Measurements from ENCODE around the gene ARL11. TPM values are rescaled to one million over a fixed set of nuclear protein-coding genes. Genes with fewer than 3 reads are reported as not detected.
"Not testable (repeated sequence)": the region's sequence is repeated elsewhere in the genome, so short reads cannot be mapped to it uniquely, and the experiment has no call there.

The ARL11 gene
- total RNA-seq, 2 donors from 2014 or later = 0.24 to 0.49 TPM

DNA sequence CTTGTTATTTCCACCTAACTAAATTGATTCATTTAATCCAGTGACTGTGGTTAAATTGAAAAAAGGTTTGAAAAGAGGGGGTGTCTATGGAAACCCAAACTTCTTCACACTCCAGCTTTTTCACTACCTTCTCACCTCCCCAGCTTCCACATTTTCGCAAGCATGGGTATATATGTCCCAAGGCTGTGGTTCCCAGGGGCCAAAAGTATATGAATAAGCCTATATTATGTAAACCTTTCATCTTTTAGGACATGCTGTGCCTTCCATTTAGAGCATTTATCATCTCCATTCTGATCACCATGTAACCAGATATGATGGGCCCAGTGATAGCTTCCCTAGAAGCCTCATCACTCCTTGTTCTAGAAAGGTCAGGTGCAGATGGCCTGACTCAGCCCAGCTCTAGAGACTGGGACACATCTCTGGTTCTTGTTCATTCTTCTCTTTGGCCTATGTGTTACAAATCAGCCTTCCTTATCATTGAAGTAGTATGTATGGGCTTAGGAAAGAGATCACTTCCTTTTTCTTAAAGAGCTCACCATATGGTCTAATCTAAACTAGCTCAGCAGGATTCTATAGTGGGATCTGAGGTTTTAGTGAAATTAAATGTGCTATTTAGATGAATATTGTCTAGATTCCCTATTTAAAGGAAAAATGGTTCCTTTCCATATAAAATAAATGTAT lies 19.5 kb upstream of the ARL11 start:
- H3K9me3 ChIP-seq (ENCODE audit: control insufficient read depth, low read length) = no peaks in the 10 kb centered on the region
- no peak for DNase-seq
- H3K27ac Mint-ChIP-seq = no peak overlapping the region
- no peaks in the 10 kb centered on the region for H3K4me1 ChIP-seq (ENCODE audit: control insufficient read depth, insufficient read depth, low read length)
- 100% methylated on average over 1 of the region's 1 CpG; no CpG with 5 or more reads in 1 of the 2 experiments for WGBS, 2 experiments (ENCODE audit: insufficient coverage in 1 of 2, insufficient read length in 1 of 2)
- TF ChIP-seq, protein P1, sequence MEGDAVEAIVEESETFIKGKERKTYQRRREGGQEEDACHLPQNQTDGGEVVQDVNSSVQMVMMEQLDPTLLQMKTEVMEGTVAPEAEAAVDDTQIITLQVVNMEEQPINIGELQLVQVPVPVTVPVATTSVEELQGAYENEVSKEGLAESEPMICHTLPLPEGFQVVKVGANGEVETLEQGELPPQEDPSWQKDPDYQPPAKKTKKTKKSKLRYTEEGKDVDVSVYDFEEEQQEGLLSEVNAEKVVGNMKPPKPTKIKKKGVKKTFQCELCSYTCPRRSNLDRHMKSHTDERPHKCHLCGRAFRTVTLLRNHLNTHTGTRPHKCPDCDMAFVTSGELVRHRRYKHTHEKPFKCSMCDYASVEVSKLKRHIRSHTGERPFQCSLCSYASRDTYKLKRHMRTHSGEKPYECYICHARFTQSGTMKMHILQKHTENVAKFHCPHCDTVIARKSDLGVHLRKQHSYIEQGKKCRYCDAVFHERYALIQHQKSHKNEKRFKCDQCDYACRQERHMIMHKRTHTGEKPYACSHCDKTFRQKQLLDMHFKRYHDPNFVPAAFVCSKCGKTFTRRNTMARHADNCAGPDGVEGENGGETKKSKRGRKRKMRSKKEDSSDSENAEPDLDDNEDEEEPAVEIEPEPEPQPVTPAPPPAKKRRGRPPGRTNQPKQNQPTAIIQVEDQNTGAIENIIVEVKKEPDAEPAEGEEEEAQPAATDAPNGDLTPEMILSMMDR (conservative IDR thresholded peaks at IDR 0.05) = no peak
- H3K4me3 ChIP-seq (ENCODE audit: low read length) = no peak overlapping the region
- H3K4me1 Mint-ChIP-seq = no peaks in the 10 kb centered on the region
- H3K4me3 Mint-ChIP-seq = no peak overlapping the region
- no peaks in the 10 kb centered on the region for H3K36me3 ChIP-seq (ENCODE audit: control insufficient read depth, insufficient read depth, low read length)
- no peak overlapping the region for H3K9ac ChIP-seq (ENCODE audit: extremely low read depth, low read length, poor library complexity, severe bottlenecking)
- no peaks in the 10 kb centered on the region for H3K9me3 Mint-ChIP-seq
- no peaks in the 10 kb centered on the region for H3K27me3 ChIP-seq (ENCODE audit: control insufficient read depth, insufficient read depth, low read length, poor library complexity, severe bottlenecking)
- no peaks in the 10 kb centered on the region for H3K36me3 Mint-ChIP-seq (ENCODE audit: low read depth)
- H3K27ac ChIP-seq (ENCODE audit: low read depth, low read length) = no peak overlapping the region
- H3K27me3 Mint-ChIP-seq (ENCODE audit: insufficient read depth) = no peaks in the 10 kb centered on the region

GRCh38 chr13:49610176-49610575 lies 18.1 kb upstream of the ARL11 start:
- H3K36me3 ChIP-seq (ENCODE audit: control insufficient read depth, insufficient read depth, low read length) = no peaks in the 10 kb centered on the region
- no peaks in the 10 kb centered on the region for H3K9me3 Mint-ChIP-seq
- no peaks in the 10 kb centered on the region for H3K4me1 Mint-ChIP-seq
- no peak overlapping the region for H3K27ac ChIP-seq (ENCODE audit: low read depth, low read length)
- no peaks in the 10 kb centered on the region for H3K27me3 ChIP-seq (ENCODE audit: control insufficient read depth, insufficient read depth, low read length, poor library complexity, severe bottlenecking)
- H3K4me3 ChIP-seq (ENCODE audit: low read length) = no peak overlapping the region
- WGBS, 2 experiments (ENCODE audit: insufficient coverage in 1 of 2, insufficient read length in 1 of 2) = 91 to 100% methylated on average over 1 of the region's 1 CpG
- no peak for DNase-seq
- no peaks in the 10 kb centered on the region for H3K27me3 Mint-ChIP-seq (ENCODE audit: insufficient read depth)
- H3K9me3 ChIP-seq (ENCODE audit: control insufficient read depth, low read length) = no peaks in the 10 kb centered on the region
- no peaks in the 10 kb centered on the region for H3K4me1 ChIP-seq (ENCODE audit: control insufficient read depth, insufficient read depth, low read length)
- H3K36me3 Mint-ChIP-seq (ENCODE audit: low read depth) = no peaks in the 10 kb centered on the region
- H3K4me3 Mint-ChIP-seq = no peak overlapping the region
- no peak overlapping the region for H3K9ac ChIP-seq (ENCODE audit: extremely low read depth, low read length, poor library complexity, severe bottlenecking)
- no peak overlapping the region for H3K27ac Mint-ChIP-seq
- TF ChIP-seq, protein P1 (conservative IDR thresholded peaks at IDR 0.05) = no peak

GRCh38 chr13:49612042-49612441 lies 16.3 kb upstream of the ARL11 start:
- not testable (repeated sequence) for H3K9ac ChIP-seq (ENCODE audit: extremely low read depth, low read length, poor library complexity, severe bottlenecking); H3K4me3 Mint-ChIP-seq; H3K27ac Mint-ChIP-seq; H3K4me1 ChIP-seq (ENCODE audit: control insufficient read depth, insufficient read depth, low read length); H3K36me3 Mint-ChIP-seq (ENCODE audit: low read depth); H3K27ac ChIP-seq (ENCODE audit: low read depth, low read length); H3K36me3 ChIP-seq (ENCODE audit: control insufficient read depth, insufficient read depth, low read length); H3K9me3 Mint-ChIP-seq; H3K9me3 ChIP-seq (ENCODE audit: control insufficient read depth, low read length); H3K4me3 ChIP-seq (ENCODE audit: low read length); H3K27me3 ChIP-seq (ENCODE audit: control insufficient read depth, insufficient read depth, low read length, poor library complexity, severe bottlenecking); H3K4me1 Mint-ChIP-seq; DNase-seq; H3K27me3 Mint-ChIP-seq (ENCODE audit: insufficient read depth)
- WGBS, 2 experiments (ENCODE audit: insufficient coverage in 1 of 2, insufficient read length in 1 of 2) = 91 to 100% methylated on average over 1 to 3 of the region's 3 CpGs
